ENCODE results near the gene RFT1.

Gene RFT1

DNA sequence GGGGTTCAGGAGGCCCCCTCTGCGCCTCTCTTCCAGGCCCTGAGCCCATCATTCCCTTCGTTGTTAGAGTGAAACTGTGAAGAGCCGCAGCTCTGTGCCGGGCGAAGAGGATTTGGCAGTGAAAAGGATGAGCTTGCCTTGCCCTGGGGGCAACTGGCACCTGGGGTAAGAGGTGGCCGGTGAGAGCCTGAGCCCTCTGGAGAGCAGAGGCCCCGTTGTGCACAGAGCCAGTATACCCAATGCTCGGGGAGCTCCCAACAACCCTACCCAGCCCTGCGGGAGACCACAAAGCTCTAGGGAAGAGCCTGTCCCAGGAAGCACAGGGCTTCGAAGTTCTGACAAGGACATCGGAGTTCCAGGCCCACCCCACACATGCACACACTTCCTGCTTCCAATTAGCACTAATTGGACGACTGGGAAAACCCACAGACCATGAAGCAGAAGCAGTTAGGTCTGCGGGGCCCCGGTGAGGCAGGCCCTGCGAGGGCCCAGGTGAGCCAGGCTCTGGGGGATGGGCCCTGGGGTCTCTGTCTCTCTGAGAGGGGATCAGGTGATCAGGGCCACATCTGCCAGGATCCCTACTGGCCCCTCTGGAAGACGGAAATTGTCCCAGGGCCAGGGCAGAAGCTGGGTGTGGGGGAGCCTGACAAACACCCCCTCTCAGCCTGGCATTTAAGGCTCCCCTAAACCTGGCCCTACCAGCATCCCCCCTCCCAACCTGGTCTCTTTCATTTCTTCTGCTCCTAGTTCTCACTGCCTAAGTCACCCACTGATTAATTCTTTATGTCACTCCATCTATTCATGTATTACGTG lies 56.5 kb downstream of the RFT1 start:
- Histone ChIP-seq H3K27ac (peak overlapping the region; percentile 77 to 86), H3K27me3 (no peaks in the 10 kb centered on the region), H3K9me3 (no peaks in the 10 kb centered on the region), H3K36me3 (peaks cover 0 to 10% (median 8%) of the 10 kb centered on the region in 3 donors), H3K4me1 (peaks cover 0 to 23% (median 13%) of the 10 kb centered on the region in 4 donors), H3K4me3 (peak overlapping the region; percentile 70 to 83)
- no peak for TF ChIP-seq CTCF (IDR thresholded peaks at IDR 0.05)
- peak in 1 of 2 donors; percentile 46 for DNase-seq
- intact Hi-C loops (cut with DNase I; ENCODE audit: low total_unique reads), result loop anchor here (2.0 to 10.0 kb wide), 3 partner anchors 136 to 331 kb away; no protein-coding TSS in a partner anchor

DNA sequence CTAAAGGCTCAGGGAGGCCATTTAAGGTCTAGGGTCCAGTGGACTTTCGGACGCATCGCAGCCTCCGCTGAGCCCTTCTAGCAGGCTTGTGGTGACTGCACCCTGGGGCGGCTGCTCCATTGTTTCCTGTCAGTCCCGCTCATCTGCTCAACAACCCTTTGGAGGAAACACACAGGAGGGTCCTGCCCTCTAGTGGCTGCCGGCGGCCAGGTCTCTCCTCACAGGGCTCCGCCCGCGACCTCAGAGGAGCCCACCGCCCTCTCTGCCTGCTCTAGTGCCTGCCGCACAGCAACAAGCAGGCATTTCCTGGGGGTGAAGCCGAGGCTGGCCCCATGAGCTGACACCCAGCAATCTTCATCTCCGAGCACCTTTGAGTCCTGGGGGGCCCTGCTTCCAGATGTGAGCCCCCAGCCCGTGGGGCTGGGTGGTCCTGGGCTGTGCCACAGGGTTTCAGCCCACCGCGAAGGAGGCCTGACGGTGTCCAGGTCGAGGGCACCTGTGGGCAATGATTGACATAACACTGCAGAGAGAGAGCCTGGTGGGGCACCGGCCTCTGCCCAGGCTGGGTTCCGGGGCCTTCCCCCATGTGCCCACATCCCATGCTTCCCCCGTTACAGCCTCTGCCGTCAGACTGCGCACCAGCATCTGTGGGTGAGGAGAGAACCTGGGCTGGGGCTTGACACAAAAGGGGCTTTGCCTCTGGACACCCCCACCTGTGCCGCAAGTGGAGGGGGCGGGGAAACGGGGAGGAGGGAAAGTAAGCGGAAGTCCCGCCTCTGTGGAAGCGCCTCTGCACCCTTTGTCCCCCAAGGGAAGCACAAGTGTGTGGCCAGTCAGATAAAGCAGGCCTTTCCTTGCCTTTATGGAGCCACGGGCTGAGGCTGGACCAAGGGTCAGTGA lies 57.3 kb downstream of the RFT1 start:
- intact Hi-C loops (cut with DNase I; ENCODE audit: low total_unique reads), result loop anchor here (2.0 to 10.0 kb wide), 3 partner anchors 136 to 330 kb away; no protein-coding TSS in a partner anchor

DNA sequence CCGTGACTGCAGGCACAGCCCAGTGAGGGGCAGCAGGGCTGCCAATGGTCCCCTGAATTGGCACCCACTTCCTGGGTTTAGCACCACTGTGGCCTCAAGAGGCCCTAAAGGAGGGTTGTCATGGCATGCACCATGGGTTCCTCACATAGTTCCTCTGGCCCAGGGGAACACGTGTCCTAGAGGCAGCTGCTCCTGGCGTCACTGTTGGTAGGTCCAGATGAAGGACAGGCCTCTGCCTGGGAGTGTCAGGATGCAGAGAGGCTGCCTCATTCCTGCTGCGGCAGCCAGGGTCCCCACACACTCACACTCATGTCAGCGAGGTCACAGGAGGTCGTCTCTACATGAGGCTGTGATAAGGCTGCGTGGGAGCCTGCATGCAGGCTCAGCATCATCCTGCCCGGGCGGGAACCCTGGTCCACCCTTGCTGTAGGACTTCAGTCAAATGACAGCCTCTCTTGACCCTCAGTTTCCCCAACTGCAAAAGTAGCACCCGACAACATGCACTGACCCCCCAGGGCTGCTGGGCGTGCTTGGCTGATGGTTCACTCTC lies 58.3 kb downstream of the RFT1 start:
- H3K9me3 ChIP-seq, result no peaks in the 10 kb centered on the region
- H3K36me3 ChIP-seq, result no peaks in the 10 kb centered on the region
- H3K27me3 ChIP-seq, result no peaks in the 10 kb centered on the region
- DNase-seq, result peak in 1 of 2 donors; percentile 56
- peaks cover 0 to 23% (median 13%) of the 10 kb centered on the region in 4 donors for H3K4me1 ChIP-seq
- no peak overlapping the region for H3K4me3 ChIP-seq
- peak overlapping the region in 1 of 2 donors; percentile 86 for H3K27ac ChIP-seq
- no peak for TF ChIP-seq CTCF (IDR thresholded peaks at IDR 0.05)
- intact Hi-C loops (cut with DNase I; ENCODE audit: low total_unique reads), result loop anchor here (2.0 to 10.0 kb wide), 3 partner anchors 135 to 329 kb away; no protein-coding TSS in a partner anchor

More for the DNA sequence above, 57.3 kb downstream of the RFT1 start:
- peak; percentile 89 to 96 for TF ChIP-seq CTCF (IDR thresholded peaks at IDR 0.05)
- Histone ChIP-seq H3K4me1 (peaks cover 0 to 23% (median 13%) of the 10 kb centered on the region in 4 donors), H3K27ac (peak overlapping the region; percentile 77 to 86), H3K36me3 (peaks cover 0 to 8% (median 6%) of the 10 kb centered on the region in 3 donors), H3K9me3 (no peaks in the 10 kb centered on the region), H3K4me3 (peak overlapping the region; percentile 70 to 83), H3K27me3 (no peaks in the 10 kb centered on the region)
- peak; percentile 81 to 88 for DNase-seq

DNA sequence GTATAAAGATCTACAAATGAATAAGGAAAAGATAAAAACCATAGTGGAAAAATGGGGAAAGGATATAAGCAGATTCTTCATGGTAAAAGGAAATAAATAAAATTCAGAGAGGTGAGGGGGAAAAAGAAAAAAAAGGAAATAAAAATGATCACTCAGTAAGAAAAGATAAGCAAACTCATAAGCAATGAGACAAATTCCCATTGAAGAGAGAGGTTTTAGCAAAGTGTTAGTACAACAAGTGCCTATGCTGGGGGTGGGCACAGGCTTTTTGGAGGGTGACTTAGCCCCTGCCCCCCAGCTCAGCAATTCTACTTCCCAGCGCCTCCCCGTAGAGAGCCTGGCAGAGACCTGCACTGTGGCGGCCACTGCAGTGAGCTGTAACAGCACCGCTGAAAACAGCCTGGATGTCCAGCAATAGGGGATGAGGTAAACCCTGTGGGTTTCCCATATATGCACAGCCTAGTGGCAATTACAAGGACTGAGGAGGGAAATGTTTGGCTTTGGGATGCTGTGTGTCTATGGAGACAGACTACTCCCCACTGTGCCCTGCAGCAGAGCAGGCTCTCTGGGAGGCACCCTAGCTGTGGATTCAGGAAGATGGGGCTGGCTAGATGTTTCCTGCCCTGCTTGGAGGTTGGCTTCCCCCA lies 60.7 kb downstream of the RFT1 start:
- Histone ChIP-seq H3K4me3 (no peak overlapping the region), H3K4me1 (peaks cover 0 to 23% (median 13%) of the 10 kb centered on the region in 4 donors), H3K36me3 (no peaks in the 10 kb centered on the region), H3K27ac (no peak overlapping the region), H3K27me3 (peaks cover 0 to 2% of the 10 kb centered on the region in 2 donors), H3K9me3 (no peaks in the 10 kb centered on the region)
- TF ChIP-seq CTCF (IDR thresholded peaks at IDR 0.05), result no peak
- intact Hi-C loops (cut with DNase I; ENCODE audit: low total_unique reads), result loop anchor here (5.0 to 10.0 kb wide), 2 partner anchors 132 to 215 kb away; no protein-coding TSS in a partner anchor
- peak in 1 of 2 donors; percentile 35 for DNase-seq

- DNase-seq, result no peak
- no peak for TF ChIP-seq CTCF (IDR thresholded peaks at IDR 0.05)
- H3K4me3 ChIP-seq, result no peak overlapping the region
- intact Hi-C loops (cut with DNase I; ENCODE audit: low total_unique reads), result no loop called here
- H3K9me3 ChIP-seq, result no peaks in the 10 kb centered on the region
- H3K36me3 ChIP-seq, result no peaks in the 10 kb centered on the region
- H3K4me1 ChIP-seq, result peaks cover 0 to 15% (median 9%) of the 10 kb centered on the region in 4 donors
- H3K27ac ChIP-seq, result no peak overlapping the region
- peaks cover 0 to 2% of the 10 kb centered on the region in 2 donors for H3K27me3 ChIP-seq
Observed at GRCh38 chr3:53068176-53068575, 62.1 kb downstream of the RFT1 start.
